HL-60 (cell line): Measurements from ENCODE around the gene USP31.

Source experiments
- GABPA ChIP-seq: IDR thresholded peaks from 2 replicates; pipeline ENCODE4 v1.6.1; 2012; ENCODE audit warnings: low read depth
- POLR2AphosphoS5 ChIP-seq: IDR thresholded peaks from 2 replicates; pipeline ENCODE4 v1.6.1; 2012; ENCODE audit warnings: low read depth
- TF ChIP-seq, protein P1 (sequence below): IDR thresholded peaks from one replicate; pipeline ENCODE4 v1.5.1; 2011; ENCODE audit warnings: low read length, control low read depth, inconsistent platforms; ENCODE audit not compliant: insufficient read depth

DNA sequence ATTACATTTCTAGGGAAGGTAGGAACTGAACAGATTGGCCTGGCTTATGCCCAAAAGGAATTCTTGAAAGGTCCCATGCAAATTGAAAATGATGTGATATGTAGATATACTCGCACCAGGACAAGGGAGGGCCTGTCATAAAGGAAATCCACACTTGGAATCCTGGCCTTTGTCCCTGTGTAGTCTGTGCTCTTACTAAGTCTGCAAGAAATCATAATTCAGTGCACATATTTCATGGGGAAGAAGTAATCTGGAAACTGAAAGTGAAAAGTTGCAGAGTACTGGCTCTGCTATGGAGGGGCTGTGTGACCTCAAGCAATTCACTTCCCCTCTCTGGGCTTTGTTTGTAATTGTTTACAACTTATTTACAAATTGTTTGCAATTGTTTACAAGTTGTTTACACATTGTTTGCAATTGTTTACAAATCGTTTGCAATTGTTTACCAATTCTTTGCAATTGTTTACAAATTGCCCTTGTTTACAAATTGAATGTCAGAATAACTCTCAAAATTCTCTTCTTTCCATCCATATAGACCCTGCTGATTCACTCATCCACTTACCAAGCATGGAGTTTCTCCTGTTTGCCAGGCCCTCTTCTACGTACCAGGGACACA is 46.2 kb upstream of the USP31 start:
- TF ChIP-seq, protein P1, sequence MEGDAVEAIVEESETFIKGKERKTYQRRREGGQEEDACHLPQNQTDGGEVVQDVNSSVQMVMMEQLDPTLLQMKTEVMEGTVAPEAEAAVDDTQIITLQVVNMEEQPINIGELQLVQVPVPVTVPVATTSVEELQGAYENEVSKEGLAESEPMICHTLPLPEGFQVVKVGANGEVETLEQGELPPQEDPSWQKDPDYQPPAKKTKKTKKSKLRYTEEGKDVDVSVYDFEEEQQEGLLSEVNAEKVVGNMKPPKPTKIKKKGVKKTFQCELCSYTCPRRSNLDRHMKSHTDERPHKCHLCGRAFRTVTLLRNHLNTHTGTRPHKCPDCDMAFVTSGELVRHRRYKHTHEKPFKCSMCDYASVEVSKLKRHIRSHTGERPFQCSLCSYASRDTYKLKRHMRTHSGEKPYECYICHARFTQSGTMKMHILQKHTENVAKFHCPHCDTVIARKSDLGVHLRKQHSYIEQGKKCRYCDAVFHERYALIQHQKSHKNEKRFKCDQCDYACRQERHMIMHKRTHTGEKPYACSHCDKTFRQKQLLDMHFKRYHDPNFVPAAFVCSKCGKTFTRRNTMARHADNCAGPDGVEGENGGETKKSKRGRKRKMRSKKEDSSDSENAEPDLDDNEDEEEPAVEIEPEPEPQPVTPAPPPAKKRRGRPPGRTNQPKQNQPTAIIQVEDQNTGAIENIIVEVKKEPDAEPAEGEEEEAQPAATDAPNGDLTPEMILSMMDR, result no peak
- TF ChIP-seq POLR2AphosphoS5 (no peak), GABPA (no peak)
